OCI-M2 (cell line): Measurements from ENCODE around the gene EPC1.
"Not testable (repeated sequence)": the region's sequence is repeated elsewhere in the genome, so short reads cannot be mapped to it uniquely, and the experiment has no call there.

Source experiments
- DNase-seq: peaks from one replicate; lab custom pipeline; 2025; ENCODE audit not compliant: unreplicated experiment; lab: John Stamatoyannopoulos, UW

Gene EPC1

GRCh38 chr10:32241946-32242345 lies 105.0 kb downstream of the EPC1 start:
- DNase-seq = no peak

GRCh38 chr10:32240471-32240870 lies 106.5 kb downstream of the EPC1 start:
- no peak for DNase-seq

- DNase-seq = no peak
Observed at GRCh38 chr10:32239769-32240168, 107.2 kb downstream of the EPC1 start.

- DNase-seq = no peak
Observed at GRCh38 chr10:32237644-32238345, 109.2 kb downstream of the EPC1 start.

GRCh38 chr10:32234471-32234870 lies 112.5 kb downstream of the EPC1 start:
- DNase-seq = no peak

GRCh38 chr10:32233375-32233774 lies 113.6 kb downstream of the EPC1 start:
- not testable (repeated sequence) for DNase-seq

GRCh38 chr10:32232378-32232777 lies 114.6 kb downstream of the EPC1 start:
- no peak for DNase-seq

- DNase-seq = not testable (repeated sequence)
Observed at GRCh38 chr10:32229788-32230187, 117.2 kb downstream of the EPC1 start.

GRCh38 chr10:32229170-32229569 lies 117.8 kb downstream of the EPC1 start:
- DNase-seq = no peak

GRCh38 chr10:32227802-32228201 lies 119.2 kb downstream of the EPC1 start:
- DNase-seq = no peak

GRCh38 chr10:32226624-32227023 lies 120.3 kb downstream of the EPC1 start:
- DNase-seq = no peak

GRCh38 chr10:32225976-32226375 lies 121.0 kb downstream of the EPC1 start:
- DNase-seq = no peak

- DNase-seq = not testable (repeated sequence)
Observed at GRCh38 chr10:32222376-32222775, 124.6 kb downstream of the EPC1 start.

- not testable (repeated sequence) for DNase-seq
Observed at GRCh38 chr10:32219156-32219555, 127.8 kb downstream of the EPC1 start.

- not testable (repeated sequence) for DNase-seq
Observed at GRCh38 chr10:32218206-32219044, 128.5 kb downstream of the EPC1 start.
